ENCODE measurements around the gene NIPA2.

GRCh38 chr15:22884344-22884743 is 45.9 kb downstream of the NIPA2 start:
- TF ChIP-seq CTCF (IDR thresholded peaks at IDR 0.05) (no peak), POLR2A (IDR thresholded peaks at IDR 0.05) (no peak)
